GF-D8 (cell line): ENCODE data around the gene RAB6D.
"Not testable (repeated sequence)": the region's sequence is repeated elsewhere in the genome, so short reads cannot be mapped to it uniquely, and the experiment has no call there.

ENCODE experiments used
- DNase-seq: peaks from one replicate; lab custom pipeline; 2025; lab: John Stamatoyannopoulos, UW

Gene RAB6D

GRCh38 chr2:131366643-131367042 lies 2.7 kb upstream of the RAB6D start:
- DNase-seq, result no peak

- no peak for DNase-seq
Observed at GRCh38 chr2:131365452-131365851, 1.5 kb upstream of the RAB6D start.

- not testable (repeated sequence) for DNase-seq
Observed at GRCh38 chr2:131363213-131363612, 755 bp downstream of the RAB6D start.

- not testable (repeated sequence) for DNase-seq
Observed at GRCh38 chr2:131361773-131362172, 2.2 kb downstream of the RAB6D start.

- not testable (repeated sequence) for DNase-seq
Observed at GRCh38 chr2:131353167-131353697, 10.7 kb downstream of the RAB6D start.

- DNase-seq, result no peak
Observed at GRCh38 chr2:131349021-131349420, 14.9 kb downstream of the RAB6D start.

GRCh38 chr2:131347035-131347434 lies 16.9 kb downstream of the RAB6D start:
- DNase-seq, result not testable (repeated sequence)

GRCh38 chr2:131339307-131339706 lies 24.7 kb downstream of the RAB6D start:
- DNase-seq, result not testable (repeated sequence)

- DNase-seq, result not testable (repeated sequence)
Observed at GRCh38 chr2:131335319-131335718, 28.6 kb downstream of the RAB6D start.

- not testable (repeated sequence) for DNase-seq
Observed at GRCh38 chr2:131332709-131333108, 31.3 kb downstream of the RAB6D start.

- not testable (repeated sequence) for DNase-seq
Observed at GRCh38 chr2:131331000-131331399, 33.0 kb downstream of the RAB6D start.

- DNase-seq, result no peak
Observed at GRCh38 chr2:131322209-131322608, 41.8 kb downstream of the RAB6D start.

- not testable (repeated sequence) for DNase-seq
Observed at GRCh38 chr2:131321344-131321743, 42.6 kb downstream of the RAB6D start.

GRCh38 chr2:131311001-131311400 lies 53.0 kb downstream of the RAB6D start:
- DNase-seq, result not testable (repeated sequence)
